Endodermal cell (in vitro differentiated cells): ENCODE data around the gene IFT57. TPM values are rescaled to one million over a fixed set of nuclear protein-coding genes. Genes with fewer than 3 reads are reported as not detected.

Source experiments
- DNase-seq: peaks from one replicate; pipeline ENCODE4 v3.0.0-alpha.2; 2017
- H3K27ac ChIP-seq: 2 replicates; pipeline ENCODE4 v1.5.1; 2013; ENCODE audit warnings: mild to moderate bottlenecking, low read depth, low read length, moderate library complexity
- H3K27me3 ChIP-seq: 2 replicates; pipeline ENCODE4 v1.6.1; 2013; ENCODE audit warnings: mild to moderate bottlenecking, low read length, moderate library complexity; ENCODE audit not compliant: insufficient read depth, control insufficient read depth, poor library complexity, severe bottlenecking
- H3K36me3 ChIP-seq: 2 replicates; pipeline ENCODE4 v1.7.0; 2013; ENCODE audit warnings: mild to moderate bottlenecking, low read length, moderate library complexity; ENCODE audit not compliant: control insufficient read depth, insufficient read depth
- H3K4me1 ChIP-seq: one replicate; pipeline ENCODE4 v1.7.0; 2013; ENCODE audit warnings: low read length; ENCODE audit not compliant: control insufficient read depth, insufficient read depth
- H3K4me3 ChIP-seq: 2 replicates; pipeline ENCODE4 v1.5.1; 2013; ENCODE audit warnings: mild to moderate bottlenecking, low read length, moderate library complexity
- H3K9ac ChIP-seq: 2 replicates; pipeline ENCODE4 v1.6.1; 2013; ENCODE audit warnings: mild to moderate bottlenecking, low read length, moderate library complexity; ENCODE audit not compliant: poor library complexity, severe bottlenecking; ENCODE audit errors: extremely low read depth
- H3K9me3 ChIP-seq: 2 replicates; pipeline ENCODE4 v1.6.1; 2013; ENCODE audit warnings: mild to moderate bottlenecking, low read length, moderate library complexity; ENCODE audit not compliant: control insufficient read depth
- H3K27ac Mint-ChIP-seq: 2 replicates; pipeline ENCODE4 v1.8.0; 2020; ENCODE audit warnings: mixed read lengths
- H3K27me3 Mint-ChIP-seq: 2 replicates; pipeline ENCODE4 v1.8.0; 2021; ENCODE audit warnings: mild to moderate bottlenecking, mixed read lengths; ENCODE audit not compliant: insufficient read depth
- H3K36me3 Mint-ChIP-seq: 2 replicates; pipeline ENCODE4 v1.8.0; 2020; ENCODE audit warnings: low read depth, mixed read lengths
- H3K4me1 Mint-ChIP-seq: 2 replicates; pipeline ENCODE4 v1.8.0; 2020; ENCODE audit warnings: mixed read lengths
- H3K4me3 Mint-ChIP-seq: 2 replicates; pipeline ENCODE4 v1.8.0; 2020; ENCODE audit warnings: mild to moderate bottlenecking, moderate library complexity, mixed read lengths
- H3K9me3 Mint-ChIP-seq: 2 replicates; pipeline ENCODE4 v1.8.0; 2020; ENCODE audit warnings: mild to moderate bottlenecking, mixed read lengths
- CTCF ChIP-seq: fragments of 200-600 bp; sonication (generic); conservative IDR thresholded peaks from 2 replicates; pipeline ENCODE4 v1.5.0; 2021; ENCODE audit warnings: antibody characterized with exemption, mild to moderate bottlenecking
- WGBS, 2 experiments: methylation state at CpG; one replicate each; pipeline versions ENCODE4 v1.1.5 to v1.1.7; 2013; ENCODE audit warnings: missing lambda C conversion rate in 2 of 2, mixed read lengths in 1 of 2; ENCODE audit not compliant: insufficient coverage in 1 of 2, insufficient read length in 1 of 2; 5-methylcytosine and 5-hydroxymethylcytosine counted together
- total RNA-seq, 2 donors: library from RNA; stranded (reverse); fragmentation: NEBNext Ultra II Directional in 1 of 2; extraction: Animal tissue kit (Norgen Biotek cat#: 25700) in 1 of 2; gene quantifications; 2 replicates in 1 of 2; 3 replicates in 1 of 2; pipeline ENCODE4 v1.2.1, GENCODE V29; 2021

Gene IFT57
- total RNA-seq, 2 donors from 2014 or later: 45.5 to 60.5 TPM

GRCh38 chr3:108175352-108175751, 46.9 kb downstream of the IFT57 start:
- H3K27me3 Mint-ChIP-seq: no peaks in the 10 kb centered on the region
- Histone ChIP-seq H3K4me3 (no peak overlapping the region), H3K27me3 (no peaks in the 10 kb centered on the region), H3K9me3 (no peaks in the 10 kb centered on the region), H3K27ac (no peak overlapping the region), H3K9ac (no peak overlapping the region), H3K4me1 (no peaks in the 10 kb centered on the region), H3K36me3 (no peaks in the 10 kb centered on the region)
- no peaks in the 10 kb centered on the region for H3K36me3 Mint-ChIP-seq
- H3K4me3 Mint-ChIP-seq: no peak overlapping the region
- WGBS, 2 experiments: no CpG with 5 or more reads among the region's 1 CpG
- no peaks in the 10 kb centered on the region for H3K4me1 Mint-ChIP-seq
- DNase-seq: no peak
- TF ChIP-seq CTCF: no peak
- no peaks in the 10 kb centered on the region for H3K9me3 Mint-ChIP-seq
- H3K27ac Mint-ChIP-seq: no peak overlapping the region

- Mint-ChIP-seq H3K36me3 (no peaks in the 10 kb centered on the region), H3K4me1 (no peaks in the 10 kb centered on the region), H3K27me3 (no peaks in the 10 kb centered on the region), H3K27ac (no peak overlapping the region), H3K9me3 (no peaks in the 10 kb centered on the region), H3K4me3 (no peak overlapping the region)
- no peaks in the 10 kb centered on the region for H3K36me3 ChIP-seq
- no peak overlapping the region for H3K9ac ChIP-seq
- no peaks in the 10 kb centered on the region for H3K27me3 ChIP-seq
- no peaks in the 10 kb centered on the region for H3K9me3 ChIP-seq
- H3K4me3 ChIP-seq: no peak overlapping the region
- no peak overlapping the region for H3K27ac ChIP-seq
- no peak for DNase-seq
- H3K4me1 ChIP-seq: no peaks in the 10 kb centered on the region
- no peak for TF ChIP-seq CTCF
- WGBS, 2 experiments: 70 to 94% methylated on average over 2 of the region's 2 CpGs
Observed at GRCh38 chr3:108171106-108171505, 51.1 kb downstream of the IFT57 start.

- H3K9me3 ChIP-seq: no peaks in the 10 kb centered on the region
- H3K27ac Mint-ChIP-seq: no peak overlapping the region
- H3K27me3 Mint-ChIP-seq: no peaks in the 10 kb centered on the region
- H3K4me1 ChIP-seq: no peaks in the 10 kb centered on the region
- no peak overlapping the region for H3K9ac ChIP-seq
- no peaks in the 10 kb centered on the region for H3K9me3 Mint-ChIP-seq
- H3K27ac ChIP-seq: no peak overlapping the region
- H3K4me3 Mint-ChIP-seq: no peak overlapping the region
- H3K36me3 Mint-ChIP-seq: no peaks in the 10 kb centered on the region
- no peaks in the 10 kb centered on the region for H3K36me3 ChIP-seq
- peaks cover 6% of the 10 kb centered on the region for H3K4me1 Mint-ChIP-seq
- no peak overlapping the region for H3K4me3 ChIP-seq
- TF ChIP-seq CTCF: no peak
- DNase-seq: no peak
- H3K27me3 ChIP-seq: no peaks in the 10 kb centered on the region
Observed at GRCh38 chr3:108164391-108164790, 57.8 kb downstream of the IFT57 start.
